ENCODE data around the gene WDR12. TPM values are rescaled to one million over a fixed set of nuclear protein-coding genes. Genes with fewer than 3 reads are reported as not detected.

WDR12 gene
- total and polyA plus RNA-seq, 2 of the 13 experiments (the other 11 are each of a cell fraction or from before 2014, with no cell fraction given), result 94.4 to 216 TPM

GRCh38 chr2:202911512-202912341 is at the start of gene WDR12, which contains the start of gene CARF (continued):
- TF ChIP-seq RERE (CRISPR knock-in tag; IDR thresholded peaks at IDR 0.05; ENCODE audit: low read depth) (no peak), FOSL1 (CRISPR knock-in tag; IDR thresholded peaks at IDR 0.05; ENCODE audit: borderline replicate concordance) (no peak), ZNF891 (CRISPR knock-in tag; IDR thresholded peaks at IDR 0.05) (no peak), ZSCAN5A (CRISPR knock-in tag; IDR thresholded peaks at IDR 0.05; ENCODE audit: borderline replicate concordance) (no peak), MEIS2 (CRISPR knock-in tag; IDR thresholded peaks at IDR 0.05) (no peak; the same call in 1 of the 2 replicates), KDM1A (CRISPR knock-in tag; IDR thresholded peaks at IDR 0.05) (no peak), SAFB2 (CRISPR knock-in tag; IDR thresholded peaks at IDR 0.05; ENCODE audit: borderline replicate concordance, low read depth) (peak; percentile 69; the same call in 1 of the 2 replicates), TSC22D2 (CRISPR knock-in tag; IDR thresholded peaks at IDR 0.05; ENCODE audit: borderline replicate concordance) (no peak), HNF4A (CRISPR knock-in tag; IDR thresholded peaks at IDR 0.05) (peak; percentile 68), SP1 (IDR thresholded peaks at IDR 0.05) (no peak), SP1 (CRISPR knock-in tag; IDR thresholded peaks at IDR 0.05) (no peak), ZNF616 (CRISPR knock-in tag; IDR thresholded peaks at IDR 0.05; ENCODE audit: low read depth) (no peak), EHMT2 (IDR thresholded peaks at IDR 0.05; ENCODE audit: borderline replicate concordance, low read depth, low read length) (no peak), LCORL (IDR thresholded peaks at IDR 0.05) (no peak), LCORL (CRISPR knock-in tag; IDR thresholded peaks at IDR 0.05) (no peak)
- TF ChIP-seq, protein P1, sequence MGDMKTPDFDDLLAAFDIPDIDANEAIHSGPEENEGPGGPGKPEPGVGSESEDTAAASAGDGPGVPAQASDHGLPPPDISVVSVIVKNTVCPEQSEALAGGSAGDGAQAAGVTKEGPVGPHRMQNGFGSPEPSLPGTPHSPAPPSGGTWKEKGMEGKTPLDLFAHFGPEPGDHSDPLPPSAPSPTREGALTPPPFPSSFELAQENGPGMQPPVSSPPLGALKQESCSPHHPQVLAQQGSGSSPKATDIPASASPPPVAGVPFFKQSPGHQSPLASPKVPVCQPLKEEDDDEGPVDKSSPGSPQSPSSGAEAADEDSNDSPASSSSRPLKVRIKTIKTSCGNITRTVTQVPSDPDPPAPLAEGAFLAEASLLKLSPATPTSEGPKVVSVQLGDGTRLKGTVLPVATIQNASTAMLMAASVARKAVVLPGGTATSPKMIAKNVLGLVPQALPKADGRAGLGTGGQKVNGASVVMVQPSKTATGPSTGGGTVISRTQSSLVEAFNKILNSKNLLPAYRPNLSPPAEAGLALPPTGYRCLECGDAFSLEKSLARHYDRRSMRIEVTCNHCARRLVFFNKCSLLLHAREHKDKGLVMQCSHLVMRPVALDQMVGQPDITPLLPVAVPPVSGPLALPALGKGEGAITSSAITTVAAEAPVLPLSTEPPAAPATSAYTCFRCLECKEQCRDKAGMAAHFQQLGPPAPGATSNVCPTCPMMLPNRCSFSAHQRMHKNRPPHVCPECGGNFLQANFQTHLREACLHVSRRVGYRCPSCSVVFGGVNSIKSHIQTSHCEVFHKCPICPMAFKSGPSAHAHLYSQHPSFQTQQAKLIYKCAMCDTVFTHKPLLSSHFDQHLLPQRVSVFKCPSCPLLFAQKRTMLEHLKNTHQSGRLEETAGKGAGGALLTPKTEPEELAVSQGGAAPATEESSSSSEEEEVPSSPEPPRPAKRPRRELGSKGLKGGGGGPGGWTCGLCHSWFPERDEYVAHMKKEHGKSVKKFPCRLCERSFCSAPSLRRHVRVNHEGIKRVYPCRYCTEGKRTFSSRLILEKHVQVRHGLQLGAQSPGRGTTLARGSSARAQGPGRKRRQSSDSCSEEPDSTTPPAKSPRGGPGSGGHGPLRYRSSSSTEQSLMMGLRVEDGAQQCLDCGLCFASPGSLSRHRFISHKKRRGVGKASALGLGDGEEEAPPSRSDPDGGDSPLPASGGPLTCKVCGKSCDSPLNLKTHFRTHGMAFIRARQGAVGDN (CRISPR knock-in tag; IDR thresholded peaks at IDR 0.05), result peak; percentile 65
- TF ChIP-seq, protein P2, sequence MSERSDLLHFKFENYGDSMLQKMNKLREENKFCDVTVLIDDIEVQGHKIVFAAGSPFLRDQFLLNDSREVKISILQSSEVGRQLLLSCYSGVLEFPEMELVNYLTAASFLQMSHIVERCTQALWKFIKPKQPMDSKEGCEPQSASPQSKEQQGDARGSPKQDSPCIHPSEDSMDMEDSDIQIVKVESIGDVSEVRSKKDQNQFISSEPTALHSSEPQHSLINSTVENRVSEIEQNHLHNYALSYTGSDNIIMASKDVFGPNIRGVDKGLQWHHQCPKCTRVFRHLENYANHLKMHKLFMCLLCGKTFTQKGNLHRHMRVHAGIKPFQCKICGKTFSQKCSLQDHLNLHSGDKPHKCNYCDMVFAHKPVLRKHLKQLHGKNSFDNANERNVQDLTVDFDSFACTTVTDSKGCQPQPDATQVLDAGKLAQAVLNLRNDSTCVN (CRISPR knock-in tag; IDR thresholded peaks at IDR 0.05; ENCODE audit: borderline replicate concordance), result peak; percentile 55; the same call in 1 of the 2 replicates
